OCI-LY1 (cell line): ENCODE data around the gene PRRC2A.

Experiments
- EZH2 ChIP-seq: fragments of 200-600 bp; sonication (generic), shearing (Covaris generic); IDR thresholded peaks from 2 replicates; pipeline ENCODE4 v1.8.0; 2017; ENCODE audit warnings: borderline replicate concordance, mixed run types, mild to moderate bottlenecking, antibody characterized with exemption, low read length, moderate library complexity, mixed read lengths
- TF ChIP-seq, protein P1 (sequence below): fragments of 200-600 bp; sonication (generic), shearing (Covaris generic); IDR thresholded peaks from 2 replicates; pipeline ENCODE4 v1.5.1; 2017; ENCODE audit warnings: mild to moderate bottlenecking, antibody characterized with exemption, low read length, moderate library complexity, mixed read lengths

DNA sequence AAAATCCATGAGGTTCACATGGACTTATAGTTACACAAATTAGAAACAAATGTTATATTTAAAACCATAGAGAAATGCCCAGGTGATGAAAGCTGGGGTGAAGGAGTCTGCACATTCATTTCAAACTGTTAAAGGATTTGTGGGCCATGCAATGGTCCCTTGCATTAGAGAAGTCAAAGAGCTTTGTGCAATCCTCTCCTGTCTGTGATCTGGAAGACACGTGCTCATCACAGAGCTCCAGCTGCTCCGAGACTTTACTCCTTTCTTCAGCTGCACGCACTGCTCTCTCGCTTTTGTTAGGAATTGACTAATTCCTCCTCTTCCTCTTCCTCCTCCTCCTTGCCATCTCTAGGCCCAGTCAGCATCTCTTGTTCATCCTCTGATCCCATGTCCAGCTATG is 9.5 kb upstream of the PRRC2A start:
- TF ChIP-seq, protein P1, sequence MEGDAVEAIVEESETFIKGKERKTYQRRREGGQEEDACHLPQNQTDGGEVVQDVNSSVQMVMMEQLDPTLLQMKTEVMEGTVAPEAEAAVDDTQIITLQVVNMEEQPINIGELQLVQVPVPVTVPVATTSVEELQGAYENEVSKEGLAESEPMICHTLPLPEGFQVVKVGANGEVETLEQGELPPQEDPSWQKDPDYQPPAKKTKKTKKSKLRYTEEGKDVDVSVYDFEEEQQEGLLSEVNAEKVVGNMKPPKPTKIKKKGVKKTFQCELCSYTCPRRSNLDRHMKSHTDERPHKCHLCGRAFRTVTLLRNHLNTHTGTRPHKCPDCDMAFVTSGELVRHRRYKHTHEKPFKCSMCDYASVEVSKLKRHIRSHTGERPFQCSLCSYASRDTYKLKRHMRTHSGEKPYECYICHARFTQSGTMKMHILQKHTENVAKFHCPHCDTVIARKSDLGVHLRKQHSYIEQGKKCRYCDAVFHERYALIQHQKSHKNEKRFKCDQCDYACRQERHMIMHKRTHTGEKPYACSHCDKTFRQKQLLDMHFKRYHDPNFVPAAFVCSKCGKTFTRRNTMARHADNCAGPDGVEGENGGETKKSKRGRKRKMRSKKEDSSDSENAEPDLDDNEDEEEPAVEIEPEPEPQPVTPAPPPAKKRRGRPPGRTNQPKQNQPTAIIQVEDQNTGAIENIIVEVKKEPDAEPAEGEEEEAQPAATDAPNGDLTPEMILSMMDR: no peak
- TF ChIP-seq EZH2: no peak
